Progenitor cell of endocrine pancreas (in vitro differentiated cells): ENCODE data around the gene TTC33. TPM values are rescaled to one million over a fixed set of nuclear protein-coding genes. Genes with fewer than 3 reads are reported as not detected.

Source experiments
- DNase-seq: peaks from one replicate; pipeline ENCODE4 v3.0.0; 2021; ENCODE audit warnings: low spot score; ENCODE audit not compliant: unreplicated experiment
- H3K27ac Mint-ChIP-seq: 2 replicates; pipeline ENCODE4 v1.8.0; 2021; ENCODE audit warnings: mild to moderate bottlenecking, moderate library complexity, mixed read lengths
- H3K27me3 Mint-ChIP-seq: 2 replicates; pipeline ENCODE4 v1.8.0; 2021; ENCODE audit warnings: mixed read lengths
- H3K36me3 Mint-ChIP-seq: 2 replicates; pipeline ENCODE4 v1.8.0; 2022; ENCODE audit warnings: mixed read lengths; ENCODE audit not compliant: insufficient read depth
- H3K4me1 Mint-ChIP-seq: 2 replicates; pipeline ENCODE4 v1.8.0; 2021; ENCODE audit warnings: low read depth, mixed read lengths
- H3K4me3 Mint-ChIP-seq: 2 replicates; pipeline ENCODE4 v1.8.0; 2021; ENCODE audit warnings: low read depth, mild to moderate bottlenecking, moderate library complexity, mixed read lengths
- H3K9me3 Mint-ChIP-seq: 2 replicates; pipeline ENCODE4 v1.8.0; 2021; ENCODE audit warnings: low read depth, mixed read lengths
- CTCF ChIP-seq: fragments of 200-600 bp; sonication (generic); IDR thresholded peaks from one replicate; pipeline ENCODE4 v1.5.0; 2021; ENCODE audit warnings: antibody characterized with exemption, mild to moderate bottlenecking; ENCODE audit not compliant: unreplicated experiment
- total RNA-seq: library from RNA; stranded (reverse); gene quantifications from 2 replicates; pipeline ENCODE4 v1.2.1, GENCODE V29; 2021

Gene TTC33
- total RNA-seq, 1 donor from 2014 or later: 25.4 TPM

- no peak for DNase-seq
Observed at GRCh38 chr5:40559306-40559705, 196.5 kb downstream of the TTC33 start.

GRCh38 chr5:40557501-40557900 is 198.3 kb downstream of the TTC33 start:
- peaks cover 1% of the 10 kb centered on the region for H3K4me1 Mint-ChIP-seq
- H3K27me3 Mint-ChIP-seq: no peaks in the 10 kb centered on the region
- H3K36me3 Mint-ChIP-seq: no peaks in the 10 kb centered on the region
- no peak overlapping the region for H3K4me3 Mint-ChIP-seq
- DNase-seq: no peak
- H3K9me3 Mint-ChIP-seq: peaks cover 5% of the 10 kb centered on the region
- H3K27ac Mint-ChIP-seq: no peak overlapping the region
- TF ChIP-seq CTCF: no peak

More at GRCh38 chr5:40559306-40559705, 196.5 kb downstream of the TTC33 start:
- Mint-ChIP-seq H3K4me3 (no peak overlapping the region), H3K27ac (no peak overlapping the region), H3K4me1 (no peaks in the 10 kb centered on the region), H3K9me3 (no peaks in the 10 kb centered on the region), H3K36me3 (no peaks in the 10 kb centered on the region), H3K27me3 (no peaks in the 10 kb centered on the region)
- no peak for TF ChIP-seq CTCF

GRCh38 chr5:40556811-40557210 is 198.9 kb downstream of the TTC33 start:
- Mint-ChIP-seq H3K4me3 (no peak overlapping the region), H3K9me3 (peaks cover 5% of the 10 kb centered on the region), H3K36me3 (no peaks in the 10 kb centered on the region), H3K4me1 (peaks cover 5% of the 10 kb centered on the region), H3K27me3 (no peaks in the 10 kb centered on the region), H3K27ac (no peak overlapping the region)
- no peak for DNase-seq
- no peak for TF ChIP-seq CTCF

GRCh38 chr5:40555886-40556285 is 199.9 kb downstream of the TTC33 start:
- no peaks in the 10 kb centered on the region for H3K27me3 Mint-ChIP-seq
- no peak overlapping the region for H3K4me3 Mint-ChIP-seq
- TF ChIP-seq CTCF: no peak
- DNase-seq: no peak
- peaks cover 5% of the 10 kb centered on the region for H3K9me3 Mint-ChIP-seq
- H3K36me3 Mint-ChIP-seq: no peaks in the 10 kb centered on the region
- peaks cover 5% of the 10 kb centered on the region for H3K4me1 Mint-ChIP-seq
- H3K27ac Mint-ChIP-seq: no peak overlapping the region

GRCh38 chr5:40554813-40555212 is 200.9 kb downstream of the TTC33 start:
- Mint-ChIP-seq H3K27me3 (no peaks in the 10 kb centered on the region), H3K4me3 (no peak overlapping the region), H3K4me1 (peaks cover 5% of the 10 kb centered on the region), H3K9me3 (peaks cover 8% of the 10 kb centered on the region), H3K27ac (no peak overlapping the region), H3K36me3 (no peaks in the 10 kb centered on the region)
- no peak for TF ChIP-seq CTCF
- DNase-seq: no peak
